OCI-LY3 (cell line): Measurements from ENCODE around the gene C1QTNF4.
"Not testable (repeated sequence)": the region's sequence is repeated elsewhere in the genome, so short reads cannot be mapped to it uniquely, and the experiment has no call there.

Experiments used
- CTCF ChIP-seq: fragments of 200-600, 300-600 bp; sonication (generic); IDR thresholded peaks from 2 replicates; pipeline ENCODE4 v1.5.1; 2014; ENCODE audit warnings: antibody characterized with exemption, low read length, low read depth
- EZH2phosphoT487 ChIP-seq: fragments of 200-600 bp; shearing (Covaris generic); IDR thresholded peaks from 2 replicates; pipeline ENCODE4 v1.6.1; 2018; ENCODE audit warnings: antibody characterized with exemption, mixed run types, low read depth

GRCh38 chr11:47640506-47640905 lies 46.3 kb upstream of the C1QTNF4 start:
- not testable (repeated sequence) for TF ChIP-seq CTCF, EZH2phosphoT487
